PC-3 (cell line): ENCODE results near the gene CFAP20DC.

Source experiments
- EZH2phosphoT487 ChIP-seq: fragments of 300-600 bp; sonication (generic); IDR thresholded peaks from 2 replicates; pipeline ENCODE4 v1.6.1; 2018; ENCODE audit warnings: mild to moderate bottlenecking, antibody characterized with exemption, low read length, borderline replicate concordance
- TF ChIP-seq, protein P1 (sequence below): fragments of 300-600 bp; sonication (generic); conservative IDR thresholded peaks from 2 replicates; pipeline ENCODE4 v1.5.1; 2017; ENCODE audit warnings: antibody characterized with exemption, low read depth, mild to moderate bottlenecking, low read length

GRCh38 chr3:58748024-58748423 is 301.8 kb downstream of the CFAP20DC start:
- TF ChIP-seq, protein P1, sequence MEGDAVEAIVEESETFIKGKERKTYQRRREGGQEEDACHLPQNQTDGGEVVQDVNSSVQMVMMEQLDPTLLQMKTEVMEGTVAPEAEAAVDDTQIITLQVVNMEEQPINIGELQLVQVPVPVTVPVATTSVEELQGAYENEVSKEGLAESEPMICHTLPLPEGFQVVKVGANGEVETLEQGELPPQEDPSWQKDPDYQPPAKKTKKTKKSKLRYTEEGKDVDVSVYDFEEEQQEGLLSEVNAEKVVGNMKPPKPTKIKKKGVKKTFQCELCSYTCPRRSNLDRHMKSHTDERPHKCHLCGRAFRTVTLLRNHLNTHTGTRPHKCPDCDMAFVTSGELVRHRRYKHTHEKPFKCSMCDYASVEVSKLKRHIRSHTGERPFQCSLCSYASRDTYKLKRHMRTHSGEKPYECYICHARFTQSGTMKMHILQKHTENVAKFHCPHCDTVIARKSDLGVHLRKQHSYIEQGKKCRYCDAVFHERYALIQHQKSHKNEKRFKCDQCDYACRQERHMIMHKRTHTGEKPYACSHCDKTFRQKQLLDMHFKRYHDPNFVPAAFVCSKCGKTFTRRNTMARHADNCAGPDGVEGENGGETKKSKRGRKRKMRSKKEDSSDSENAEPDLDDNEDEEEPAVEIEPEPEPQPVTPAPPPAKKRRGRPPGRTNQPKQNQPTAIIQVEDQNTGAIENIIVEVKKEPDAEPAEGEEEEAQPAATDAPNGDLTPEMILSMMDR, result no peak
- no peak for TF ChIP-seq EZH2phosphoT487
